Gastroesophageal sphincter (tissue), 4 donors: ENCODE results near the gene RFX2. TPM values are rescaled to one million over a fixed set of nuclear protein-coding genes. Genes with fewer than 3 reads are reported as not detected.

ENCODE experiments used
- ATAC-seq: fragments of 150-250 bp; one replicate; pipeline ENCODE4 v1.9.1; 2016; ENCODE audit warnings: mild to moderate bottlenecking, moderate library complexity
- H3K27ac ChIP-seq, 4 donors: fragments of 200-600 bp; sonication (generic) in 3 of 4; 1 replicate in 3 of 4; 2 replicates in 1 of 4; pipeline ENCODE4 v1.5.1; 2016 to 2019
- H3K27me3 ChIP-seq: fragments of 200-600 bp; sonication (generic); one replicate; pipeline ENCODE4 v1.5.1; 2019
- H3K36me3 ChIP-seq, 2 donors: fragments of 200-600 bp; sonication (generic); one replicate each; pipeline ENCODE4 v1.5.1; 2019; ENCODE audit warnings: control low read depth in 1 of 2
- H3K4me1 ChIP-seq, 3 donors: fragments of 200-600 bp; sonication (generic); 1 replicate in 2 of 3; 2 replicates in 1 of 3; pipeline ENCODE4 v1.5.1; 2016 to 2019; ENCODE audit warnings: control low read depth in 2 of 3
- H3K4me3 ChIP-seq, 2 donors: fragments of 200-600 bp; sonication (generic); one replicate each; pipeline ENCODE4 v1.5.1; 2019; ENCODE audit warnings: mild to moderate bottlenecking in 1 of 2, moderate library complexity in 1 of 2
- H3K9me3 ChIP-seq, 3 donors: fragments of 200-600 bp; sonication (generic); one replicate each; pipeline ENCODE4 v1.5.1; 2017 to 2019; ENCODE audit warnings: control low read depth in 2 of 3
- CTCF ChIP-seq, 4 experiments: fragments of 200-600 bp in 2 of 4; fragments of 450-650 bp in 2 of 4; sonication (generic) in 1 of 4; IDR thresholded peaks; one replicate each; pipeline ENCODE4 v1.5.1; 2017 to 2019; ENCODE audit warnings: antibody characterized with exemption in 4 of 4, mild to moderate bottlenecking in 2 of 4, moderate library complexity in 2 of 4
- EP300 ChIP-seq: sonication (generic); formaldehyde crosslinking; IDR thresholded peaks from one replicate; pipeline ENCODE4 v1.6.1; 2017; ENCODE audit warnings: antibody characterized with exemption, mild to moderate bottlenecking
- POLR2A ChIP-seq, 2 donors: fragments of 450-650 bp; IDR thresholded peaks; one replicate each; pipeline ENCODE4 v1.6.1; 2017; ENCODE audit warnings: antibody characterized with exemption in 2 of 2, mild to moderate bottlenecking in 2 of 2, moderate library complexity in 1 of 2
- POLR2AphosphoS5 ChIP-seq: sonication (generic); formaldehyde crosslinking; IDR thresholded peaks from one replicate; pipeline ENCODE4 v1.6.1; 2017; ENCODE audit warnings: antibody characterized with exemption
- WGBS, 2 donors: methylation state at CpG; one replicate each; pipeline ENCODE4 v1.1.5; 2018; ENCODE audit warnings: low coverage in 1 of 2; 5-methylcytosine and 5-hydroxymethylcytosine counted together
- total RNA-seq, 4 donors: library from RNA; depleted of rRNA; stranded (reverse); fragments of >200 nt; gene quantifications; one replicate each; pipeline ENCODE4 v1.1.0, GENCODE V29; 2016

The RFX2 gene
- total RNA-seq, 4 donors from 2014 or later: 18.7 to 49.1 (median 37.6) TPM

- Histone ChIP-seq H3K4me1 (peaks cover 9 to 83% (median 25%) of the 10 kb centered on the region in 3 donors), H3K4me3 (peak overlapping the region in 1 of 2 donors; percentile 11), H3K27ac (peak overlapping the region; percentile 79 to 97 (median 87)), H3K9me3 (no peaks in the 10 kb centered on the region), H3K27me3 (no peaks in the 10 kb centered on the region), H3K36me3 (no peaks in the 10 kb centered on the region)
- TF ChIP-seq POLR2AphosphoS5 (no peak), EP300 (no peak), CTCF (IDR thresholded peaks at IDR 0.05) (no peak), POLR2A (IDR thresholded peaks at IDR 0.05) (no peak)
- WGBS, 2 donors: 0% methylated on average over 1 to 2 of the region's 9 CpGs
- no peak for ATAC-seq
Measured at GRCh38 chr19:6087074-6087571, 23.2 kb downstream of the RFX2 start.

GRCh38 chr19:6086068-6086788 is 24.1 kb downstream of the RFX2 start:
- no peak for ATAC-seq
- H3K4me3 ChIP-seq: no peak overlapping the region
- peak overlapping the region; percentile 79 to 97 (median 87) for H3K27ac ChIP-seq
- no peak for TF ChIP-seq POLR2A (IDR thresholded peaks at IDR 0.05)
- peaks cover 9 to 76% (median 22%) of the 10 kb centered on the region in 3 donors for H3K4me1 ChIP-seq
- WGBS, 2 donors: 58 to 66% methylated on average over 12 of the region's 12 CpGs
- H3K36me3 ChIP-seq: no peaks in the 10 kb centered on the region
- H3K9me3 ChIP-seq: no peaks in the 10 kb centered on the region
- no peaks in the 10 kb centered on the region for H3K27me3 ChIP-seq

DNA sequence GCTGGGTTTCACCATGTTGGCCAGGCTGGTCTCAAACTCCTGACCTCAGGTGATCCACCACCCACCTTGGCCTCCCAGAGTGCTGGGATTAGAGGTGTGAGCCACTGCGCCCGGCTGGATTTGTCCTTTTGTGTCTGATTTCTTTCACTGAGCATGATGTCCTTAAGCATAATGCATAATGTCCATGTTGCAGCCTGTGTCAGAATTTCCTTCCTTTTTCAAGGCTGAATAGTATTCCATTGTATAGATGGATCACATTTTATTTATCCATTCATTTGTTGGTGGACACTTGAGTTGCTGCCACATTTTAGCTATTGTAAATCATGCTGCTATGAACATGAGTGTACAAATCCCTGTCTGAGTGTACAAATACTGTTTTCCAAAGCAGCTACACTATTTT is 25.5 kb downstream of the RFX2 start:
- Histone ChIP-seq H3K4me3 (no peak overlapping the region), H3K4me1 (peaks cover 9 to 76% (median 18%) of the 10 kb centered on the region in 3 donors), H3K27me3 (no peaks in the 10 kb centered on the region), H3K27ac (peak overlapping the region in 2 of 4 donors; percentile 65 to 90), H3K36me3 (no peaks in the 10 kb centered on the region), H3K9me3 (no peaks in the 10 kb centered on the region)
- no peak for ATAC-seq
- TF ChIP-seq POLR2AphosphoS5: no peak
- no peak for TF ChIP-seq CTCF (IDR thresholded peaks at IDR 0.05)
- no peak for TF ChIP-seq POLR2A (IDR thresholded peaks at IDR 0.05)
- TF ChIP-seq EP300: no peak
- 100% methylated on average over 2 of the region's 2 CpGs; no CpG with 5 or more reads in 1 of the 2 donors for WGBS, 2 donors

GRCh38 chr19:6079107-6079506 is 31.2 kb downstream of the RFX2 start:
- Histone ChIP-seq H3K27ac (peak overlapping the region in 3 of 4 donors; percentile 5 to 98 (median 96)), H3K9me3 (no peaks in the 10 kb centered on the region), H3K4me1 (peaks cover 0 to 81% (median 24%) of the 10 kb centered on the region in 3 donors), H3K36me3 (no peaks in the 10 kb centered on the region), H3K27me3 (no peaks in the 10 kb centered on the region), H3K4me3 (no peak overlapping the region)
- no peak for ATAC-seq
- 78 to 86% methylated on average over 5 of the region's 5 CpGs for WGBS, 2 donors
- no peak for TF ChIP-seq CTCF (IDR thresholded peaks at IDR 0.05)
- TF ChIP-seq POLR2AphosphoS5: no peak
- TF ChIP-seq POLR2A (IDR thresholded peaks at IDR 0.05): no peak
- no peak for TF ChIP-seq EP300

DNA sequence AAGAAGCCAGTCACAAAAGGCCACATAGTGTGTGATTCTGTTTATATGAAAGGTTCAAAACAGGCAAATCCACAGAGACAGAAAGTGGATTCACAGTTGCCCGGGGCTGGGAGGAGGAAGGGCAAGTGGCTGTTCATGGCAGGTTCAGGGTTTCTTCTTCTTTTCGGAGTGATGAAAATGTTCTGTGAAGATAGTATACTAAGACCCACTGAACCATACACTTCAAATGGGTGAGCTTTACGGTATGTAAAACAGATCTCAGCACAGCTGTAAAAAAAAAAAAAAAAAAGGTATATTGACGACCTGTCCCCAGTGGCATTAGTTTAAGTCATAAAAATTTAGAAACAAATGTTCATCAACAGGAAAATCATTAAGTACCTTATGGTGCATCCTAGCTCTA is 32.2 kb downstream of the RFX2 start:
- TF ChIP-seq CTCF (IDR thresholded peaks at IDR 0.05): no peak
- TF ChIP-seq EP300: no peak
- no peak for TF ChIP-seq POLR2AphosphoS5
- TF ChIP-seq POLR2A (IDR thresholded peaks at IDR 0.05): no peak
- ATAC-seq: no peak
- Histone ChIP-seq H3K27ac (peak overlapping the region in 3 of 4 donors; percentile 60 to 98 (median 96)), H3K36me3 (no peaks in the 10 kb centered on the region), H3K4me1 (peaks cover 0 to 81% (median 24%) of the 10 kb centered on the region in 3 donors), H3K9me3 (no peaks in the 10 kb centered on the region), H3K4me3 (no peak overlapping the region), H3K27me3 (no peaks in the 10 kb centered on the region)
- WGBS, 2 donors: 70 to 79% methylated on average over 2 to 4 of the region's 4 CpGs
